CD4-positive, alpha-beta T cell (primary cell): ENCODE data around the gene GPM6B. TPM values are rescaled to one million over a fixed set of nuclear protein-coding genes. Genes with fewer than 3 reads are reported as not detected.

Source experiments
- ATAC-seq: fragments of 200-7000 bp; cut with Tn5 transposase; one replicate; pipeline ENCODE4 v1.10.0; 2022; ENCODE audit warnings: mild to moderate bottlenecking; ENCODE audit not compliant: poor library complexity
- CTCF ChIA-PET: fragments of 350-600 bp; sonication (Branson Sonifier 250); formaldehyde crosslinking; loops from one replicate; lab custom pipeline; 2021; ENCODE audit warnings: antibody characterized with exemption, inconsistent platforms; lab: Charles Lee
- POLR2A ChIA-PET: fragments of 350-600 bp; sonication (Branson Sonifier 250); formaldehyde crosslinking; loops from one replicate; lab custom pipeline; 2021; ENCODE audit warnings: antibody characterized with exemption, inconsistent platforms; lab: Charles Lee
- DNase-seq, 14 experiments: peaks; one replicate each; pipeline ENCODE4 v3.0.0-alpha.2; 2013 to 2020; ENCODE audit warnings: mixed read lengths in 2 of 14
- H3K27ac ChIP-seq, 2 donors: one replicate each; pipeline versions ENCODE4 v1.5.1 to v1.7.0; 2013; ENCODE audit warnings: low read length in 2 of 2, low read depth in 1 of 2, mild to moderate bottlenecking in 1 of 2
- H3K27me3 ChIP-seq, 2 experiments: 1 replicate in 1 of 2; 2 replicates in 1 of 2; pipeline versions ENCODE4 v1.6.1 to v1.7.0; 2013; ENCODE audit warnings: low read length in 2 of 2, control low read depth in 1 of 2, mild to moderate bottlenecking in 1 of 2, moderate library complexity in 1 of 2; ENCODE audit not compliant: insufficient read depth in 2 of 2, control insufficient read depth in 1 of 2
- H3K36me3 ChIP-seq: one replicate; pipeline ENCODE4 v1.6.1; 2013; ENCODE audit warnings: low read length, control low read depth; ENCODE audit not compliant: insufficient read depth
- H3K4me1 ChIP-seq: one replicate; pipeline ENCODE4 v1.6.1; 2013; ENCODE audit warnings: low read length, control low read depth; ENCODE audit not compliant: insufficient read depth
- H3K4me3 ChIP-seq: one replicate; pipeline ENCODE4 v1.5.1; 2013; ENCODE audit warnings: mild to moderate bottlenecking, low read length, moderate library complexity
- H3K9me3 ChIP-seq, 2 experiments: 1 replicate in 1 of 2; 2 replicates in 1 of 2; pipeline versions ENCODE4 v1.6.1 to v1.7.0; 2013; ENCODE audit warnings: low read length in 2 of 2, mild to moderate bottlenecking in 2 of 2, control low read depth in 1 of 2, moderate library complexity in 1 of 2; ENCODE audit not compliant: control insufficient read depth in 1 of 2, insufficient read depth in 1 of 2
- H3K27ac Mint-ChIP-seq: one replicate; pipeline ENCODE4 v1.8.0; 2020; ENCODE audit warnings: mixed read lengths
- H3K27me3 Mint-ChIP-seq: one replicate; pipeline ENCODE4 v1.8.0; 2021; ENCODE audit warnings: mixed read lengths
- H3K36me3 Mint-ChIP-seq: one replicate; pipeline ENCODE4 v1.8.0; 2021; ENCODE audit warnings: low read depth, mixed read lengths
- H3K4me1 Mint-ChIP-seq: one replicate; pipeline ENCODE4 v1.8.0; 2021; ENCODE audit warnings: low read depth, mixed read lengths
- H3K4me3 Mint-ChIP-seq: one replicate; pipeline ENCODE4 v1.8.0; 2020; ENCODE audit warnings: mild to moderate bottlenecking, mixed read lengths
- H3K9me3 Mint-ChIP-seq: one replicate; pipeline ENCODE4 v1.8.0; 2020; ENCODE audit warnings: mixed read lengths
- intact Hi-C, 2 experiments: fragments of 100-400 bp; cut with DNase I in 1 of 2; cut with micrococcal nuclease in 1 of 2; formaldehyde crosslinking; loops; one replicate each; pipeline versions ENCODE4 v1.15.1 to v1.9.0; 2023 to 2025; cut with DNase I, micrococcal nuclease
- total RNA-seq, 174 experiments: library from RNA in 2 of 174; stranded (reverse) in 2 of 174; gene quantifications; one replicate each; pipeline ENCODE4 v1.2.3 and lab custom pipeline; 2021 to 2026
- TF ChIP-seq, protein P1 (sequence below): fragments of 200-600 bp; IDR thresholded peaks from one replicate; pipeline ENCODE4 v1.8.0; 2022; ENCODE audit warnings: antibody characterized with exemption, mild to moderate bottlenecking

GPM6B gene
- total RNA-seq, 2 experiments from 2014 or later, result not detected

DNA sequence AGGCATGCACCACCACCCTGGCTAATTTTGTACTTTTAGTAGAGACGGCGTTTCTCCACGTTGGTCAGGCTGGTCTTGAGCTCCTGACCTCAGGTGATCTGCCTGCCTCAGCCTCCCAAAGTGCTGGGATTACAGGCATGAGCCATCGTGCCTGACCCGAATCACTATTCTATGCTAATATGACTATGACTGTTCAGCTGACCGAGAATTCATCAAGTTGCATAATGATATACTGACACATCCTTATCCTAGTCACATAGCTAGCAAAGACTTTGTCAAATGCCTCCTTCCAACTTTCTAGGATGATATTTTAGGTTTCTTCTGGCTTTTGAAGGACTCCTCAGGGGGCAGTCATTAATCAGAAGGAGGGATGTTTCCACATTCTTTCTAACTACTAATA lies 4.8 kb upstream of the GPM6B start:
- Histone ChIP-seq H3K36me3 (no peaks in the 10 kb centered on the region), H3K27ac (no peak overlapping the region), H3K4me1 (no peaks in the 10 kb centered on the region), H3K9me3 (no peaks in the 10 kb centered on the region), H3K27me3 (no peaks in the 10 kb centered on the region), H3K4me3 (no peak overlapping the region)
- TF ChIP-seq, protein P1, sequence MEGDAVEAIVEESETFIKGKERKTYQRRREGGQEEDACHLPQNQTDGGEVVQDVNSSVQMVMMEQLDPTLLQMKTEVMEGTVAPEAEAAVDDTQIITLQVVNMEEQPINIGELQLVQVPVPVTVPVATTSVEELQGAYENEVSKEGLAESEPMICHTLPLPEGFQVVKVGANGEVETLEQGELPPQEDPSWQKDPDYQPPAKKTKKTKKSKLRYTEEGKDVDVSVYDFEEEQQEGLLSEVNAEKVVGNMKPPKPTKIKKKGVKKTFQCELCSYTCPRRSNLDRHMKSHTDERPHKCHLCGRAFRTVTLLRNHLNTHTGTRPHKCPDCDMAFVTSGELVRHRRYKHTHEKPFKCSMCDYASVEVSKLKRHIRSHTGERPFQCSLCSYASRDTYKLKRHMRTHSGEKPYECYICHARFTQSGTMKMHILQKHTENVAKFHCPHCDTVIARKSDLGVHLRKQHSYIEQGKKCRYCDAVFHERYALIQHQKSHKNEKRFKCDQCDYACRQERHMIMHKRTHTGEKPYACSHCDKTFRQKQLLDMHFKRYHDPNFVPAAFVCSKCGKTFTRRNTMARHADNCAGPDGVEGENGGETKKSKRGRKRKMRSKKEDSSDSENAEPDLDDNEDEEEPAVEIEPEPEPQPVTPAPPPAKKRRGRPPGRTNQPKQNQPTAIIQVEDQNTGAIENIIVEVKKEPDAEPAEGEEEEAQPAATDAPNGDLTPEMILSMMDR, result no peak
- Mint-ChIP-seq H3K27me3 (peaks cover 7% of the 10 kb centered on the region), H3K9me3 (no peaks in the 10 kb centered on the region), H3K27ac (no peak overlapping the region), H3K36me3 (no peaks in the 10 kb centered on the region), H3K4me3 (no peak overlapping the region), H3K4me1 (no peaks in the 10 kb centered on the region)
- intact Hi-C loops, result no loop called here
- no peak for ATAC-seq
- CTCF ChIA-PET, result no interaction called here
- no peak for DNase-seq
- POLR2A ChIA-PET, result no interaction called here

DNA sequence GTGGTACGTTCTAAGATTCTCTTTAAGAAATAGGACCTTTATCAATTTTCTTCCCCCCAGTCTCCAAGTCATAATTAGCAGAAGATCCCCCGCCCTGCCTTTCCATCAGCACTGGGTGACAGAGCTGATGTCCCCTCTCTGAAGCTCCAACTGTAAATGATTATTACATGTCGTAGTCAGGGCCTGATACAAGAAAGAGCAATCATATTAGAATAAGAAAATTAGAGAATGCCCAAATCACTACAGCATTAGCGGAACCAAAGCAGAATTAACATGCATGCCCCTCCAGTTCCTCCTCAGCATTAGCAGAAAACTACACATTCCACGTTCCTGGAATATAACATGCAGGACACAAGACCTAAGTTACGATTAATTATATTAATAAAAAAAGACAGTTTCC lies 717 bp downstream of the GPM6B start:
- Histone ChIP-seq H3K27ac (no peak overlapping the region), H3K27me3 (peaks cover 0 to 6% of the 10 kb centered on the region in 2 experiments), H3K36me3 (no peaks in the 10 kb centered on the region), H3K4me1 (no peaks in the 10 kb centered on the region), H3K9me3 (no peaks in the 10 kb centered on the region), H3K4me3 (no peak overlapping the region)
- H3K36me3 Mint-ChIP-seq, result no peaks in the 10 kb centered on the region
- H3K27ac Mint-ChIP-seq, result no peak overlapping the region
- ChIA-PET POLR2A (no interaction called here), CTCF (no interaction called here)
- H3K9me3 Mint-ChIP-seq, result no peaks in the 10 kb centered on the region
- H3K27me3 Mint-ChIP-seq, result peaks cover 20% of the 10 kb centered on the region
- no peak for DNase-seq
- intact Hi-C loops, result no loop called here
- H3K4me1 Mint-ChIP-seq, result no peaks in the 10 kb centered on the region
- H3K4me3 Mint-ChIP-seq, result no peak overlapping the region
- TF ChIP-seq, protein P1, result no peak
- ATAC-seq, result no peak

DNA sequence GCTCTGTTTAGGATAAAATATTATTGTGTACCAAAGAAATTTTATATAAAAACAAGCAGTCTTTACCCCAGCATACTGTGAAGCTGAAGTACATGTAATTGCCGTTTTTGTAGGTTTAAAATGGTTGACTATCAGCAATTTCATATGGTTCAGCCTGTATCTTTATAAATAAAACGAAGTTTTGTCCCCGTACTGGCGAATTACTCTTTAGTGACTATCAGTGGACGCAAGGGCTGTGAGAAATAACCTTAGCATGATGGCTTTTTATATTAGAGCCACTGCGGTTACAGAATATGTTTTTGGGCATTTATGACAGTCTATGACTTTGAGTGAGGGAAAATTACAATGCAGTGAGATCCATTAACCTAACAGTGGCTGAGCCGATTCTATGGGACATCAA lies 1.2 kb downstream of the GPM6B start:
- Mint-ChIP-seq H3K27ac (no peak overlapping the region), H3K4me1 (no peaks in the 10 kb centered on the region), H3K4me3 (no peak overlapping the region), H3K36me3 (no peaks in the 10 kb centered on the region), H3K27me3 (peaks cover 20% of the 10 kb centered on the region), H3K9me3 (no peaks in the 10 kb centered on the region)
- CTCF ChIA-PET, result no interaction called here
- TF ChIP-seq, protein P1, result no peak
- peaks cover 0 to 6% of the 10 kb centered on the region in 2 experiments for H3K27me3 ChIP-seq
- no peak overlapping the region for H3K4me3 ChIP-seq
- H3K36me3 ChIP-seq, result no peaks in the 10 kb centered on the region
- H3K27ac ChIP-seq, result no peak overlapping the region
- ATAC-seq, result no peak
- POLR2A ChIA-PET, result no interaction called here
- DNase-seq, result no peak
- no peaks in the 10 kb centered on the region for H3K9me3 ChIP-seq
- intact Hi-C loops, result no loop called here
- H3K4me1 ChIP-seq, result no peaks in the 10 kb centered on the region
